K562 (cell line): Measurements from ENCODE around the gene FUBP3. TPM values are rescaled to one million over a fixed set of nuclear protein-coding genes. Genes with fewer than 3 reads are reported as not detected.

ENCODE experiments used
- BHLHE40 ChIP-seq: IDR thresholded peaks from 2 replicates; pipeline ENCODE4 v1.6.1; 2011; ENCODE audit warnings: low read length, improper control_type of control experiment
- CBX2 ChIP-seq: fragments of 200-600 bp; sonication (generic); IDR thresholded peaks from one replicate; pipeline ENCODE4 v1.6.1; 2012; ENCODE audit warnings: mild to moderate bottlenecking, low read length, inconsistent platforms; ENCODE audit not compliant: insufficient read depth, poor library complexity, severe bottlenecking
- CHCHD3 ChIP-seq: fragments of 250-450 bp; sonication (Bioruptor Pico); IDR thresholded peaks from 2 replicates; pipeline ENCODE4 v2.1.2; 2022; ENCODE audit warnings: mild to moderate bottlenecking
- DPF2 ChIP-seq: fragments of 450-650 bp; IDR thresholded peaks from 2 replicates; pipeline ENCODE4 v1.6.1; 2016
- ELF2 ChIP-seq: fragments of 250-450 bp; sonication (Bioruptor Pico); IDR thresholded peaks from 2 replicates; pipeline ENCODE4 v1.5.0; 2021; ENCODE audit warnings: mild to moderate bottlenecking
- ELK3 ChIP-seq: fragments of 450-650 bp; formaldehyde crosslinking; IDR thresholded peaks from 2 replicates; pipeline ENCODE4 v1.4.0; 2020; ENCODE audit warnings: mild to moderate bottlenecking
- GABPA ChIP-seq: fragments of 200-800 bp; sonication (Bioruptor generic); conservative IDR thresholded peaks from 2 replicates; pipeline ENCODE4 v1.6.1; 2016; ENCODE audit warnings: low read depth, missing genetic modification characterization, missing compliant biosample characterization
- KDM5B ChIP-seq: fragments of 200-600 bp; sonication (generic); IDR thresholded peaks from 2 replicates; pipeline ENCODE4 v1.6.1; 2012; ENCODE audit warnings: low read depth, mild to moderate bottlenecking, moderate library complexity, low read length, control low read depth, inconsistent platforms; ENCODE audit not compliant: insufficient replicate concordance
- MCM5 ChIP-seq: fragments of 450-650 bp; IDR thresholded peaks from 2 replicates; pipeline ENCODE4 v1.6.1; 2016; ENCODE audit warnings: low read depth
- NFE2 ChIP-seq: IDR thresholded peaks from 2 replicates; pipeline ENCODE4 v1.6.1; 2014; ENCODE audit warnings: antibody characterized with exemption, low read depth
- NFE2L1 ChIP-seq: fragments of 450-650 bp; IDR thresholded peaks from 2 replicates; pipeline ENCODE4 v1.6.1; 2016; ENCODE audit warnings: missing genetic modification characterization, low read depth, mild to moderate bottlenecking, missing compliant biosample characterization, moderate library complexity, borderline replicate concordance
- POLR2AphosphoS2 ChIP-seq: IDR thresholded peaks from 2 replicates; pipeline ENCODE4 v1.6.1; 2012; ENCODE audit warnings: low read length, improper control_type of control experiment
- SMAD3 ChIP-seq: fragments of 450-650 bp; formaldehyde crosslinking; conservative IDR thresholded peaks from 2 replicates; pipeline ENCODE4 v1.4.0; 2020; ENCODE audit warnings: mild to moderate bottlenecking
- SRSF9 ChIP-seq: fragments of 200-400 bp; formaldehyde crosslinking; IDR thresholded peaks from 2 replicates; pipeline ENCODE4 v1.6.1; 2017; ENCODE audit warnings: low read depth, low read length, borderline replicate concordance
- TAF9B ChIP-seq: fragments of 450-650 bp; IDR thresholded peaks from 2 replicates; pipeline ENCODE4 v1.6.1; 2018; ENCODE audit warnings: mild to moderate bottlenecking; ENCODE audit not compliant: partially characterized antibody
- TFAM ChIP-seq: fragments of 250-450 bp; sonication (Bioruptor Pico); conservative IDR thresholded peaks from 2 replicates; pipeline ENCODE4 v1.5.0; 2021; ENCODE audit warnings: mild to moderate bottlenecking, moderate library complexity
- U2AF1 ChIP-seq: fragments of 200-400 bp; formaldehyde crosslinking; optimal IDR thresholded peaks from 2 replicates; pipeline ENCODE3; 2017; ENCODE audit warnings: mild to moderate bottlenecking, low read depth, low read length, moderate library complexity
- XRCC5 ChIP-seq: fragments of 200-400 bp; formaldehyde crosslinking; IDR thresholded peaks from 2 replicates; pipeline ENCODE4 v1.6.1; 2017; ENCODE audit warnings: low read depth, mild to moderate bottlenecking, low read length
- ZBTB5 ChIP-seq: fragments of 450-650 bp; IDR thresholded peaks from 2 replicates; pipeline ENCODE4 v1.6.1; 2017; ENCODE audit warnings: antibody characterized with exemption
- ZC3H4 ChIP-seq: sonication (generic); formaldehyde crosslinking; IDR thresholded peaks from 2 replicates; pipeline ENCODE4 v1.9.0; 2021; ENCODE audit warnings: missing genetic modification reagents, borderline replicate concordance
- ZNF76 ChIP-seq: fragments of 250-450 bp; sonication (Bioruptor Pico); IDR thresholded peaks from 2 replicates; pipeline ENCODE4 v1.4.0; 2020; ENCODE audit warnings: mild to moderate bottlenecking, moderate library complexity, borderline replicate concordance
- polyA plus RNA-seq, 8 experiments: library from polyadenylated mRNA; depleted of rRNA in 4 of 8; stranded (reverse) in 5 of 8; unstranded in 3 of 8; fragments of >200 nt; fragmentation: Nextera tagmentation in 2 of 8; fragmentation: Illumina TruSeq in 1 of 8; extraction: Ambion mirVana in 2 of 8; extraction: Trizol in 1 of 8; gene quantifications; 2 replicates each; pipeline versions ENCODE4 v1.2.1 to v1.2.3, GENCODE V29; 2011 to 2014; ENCODE audit warnings: inconsistent platforms in 1 of 8, missing spikeins in 1 of 8
- total RNA-seq, 7 experiments: library from RNA; depleted of rRNA in 6 of 7; stranded (reverse); fragments of >200 nt in 6 of 7; fragmentation: Illumina TruSeq in 2 of 7; extraction: Trizol in 2 of 7; gene quantifications; 2 replicates each; pipeline versions ENCODE4 v1.2.1 to v1.2.3, GENCODE V29; 2011 to 2021; ENCODE audit warnings: low replicate concordance in 1 of 7
- TF ChIP-seq, protein P1 (sequence below): fragments of 450-650 bp; IDR thresholded peaks from 2 replicates; pipeline ENCODE4 v1.6.1; 2018; ENCODE audit not compliant: partially characterized antibody
- TF ChIP-seq, protein P2 (sequence below): fragments of 250-450 bp; sonication (Bioruptor Pico); IDR thresholded peaks from 2 replicates; pipeline ENCODE4 v1.8.0; 2022; ENCODE audit warnings: moderate library complexity, mild to moderate bottlenecking, inconsistent platforms

FUBP3 gene
- total and polyA plus RNA-seq, 9 of the 15 experiments (the other 6 are each of a cell fraction or from before 2014, with no cell fraction given), result 3.0 to 64.0 (median 48.1) TPM

- TF ChIP-seq, protein P1, sequence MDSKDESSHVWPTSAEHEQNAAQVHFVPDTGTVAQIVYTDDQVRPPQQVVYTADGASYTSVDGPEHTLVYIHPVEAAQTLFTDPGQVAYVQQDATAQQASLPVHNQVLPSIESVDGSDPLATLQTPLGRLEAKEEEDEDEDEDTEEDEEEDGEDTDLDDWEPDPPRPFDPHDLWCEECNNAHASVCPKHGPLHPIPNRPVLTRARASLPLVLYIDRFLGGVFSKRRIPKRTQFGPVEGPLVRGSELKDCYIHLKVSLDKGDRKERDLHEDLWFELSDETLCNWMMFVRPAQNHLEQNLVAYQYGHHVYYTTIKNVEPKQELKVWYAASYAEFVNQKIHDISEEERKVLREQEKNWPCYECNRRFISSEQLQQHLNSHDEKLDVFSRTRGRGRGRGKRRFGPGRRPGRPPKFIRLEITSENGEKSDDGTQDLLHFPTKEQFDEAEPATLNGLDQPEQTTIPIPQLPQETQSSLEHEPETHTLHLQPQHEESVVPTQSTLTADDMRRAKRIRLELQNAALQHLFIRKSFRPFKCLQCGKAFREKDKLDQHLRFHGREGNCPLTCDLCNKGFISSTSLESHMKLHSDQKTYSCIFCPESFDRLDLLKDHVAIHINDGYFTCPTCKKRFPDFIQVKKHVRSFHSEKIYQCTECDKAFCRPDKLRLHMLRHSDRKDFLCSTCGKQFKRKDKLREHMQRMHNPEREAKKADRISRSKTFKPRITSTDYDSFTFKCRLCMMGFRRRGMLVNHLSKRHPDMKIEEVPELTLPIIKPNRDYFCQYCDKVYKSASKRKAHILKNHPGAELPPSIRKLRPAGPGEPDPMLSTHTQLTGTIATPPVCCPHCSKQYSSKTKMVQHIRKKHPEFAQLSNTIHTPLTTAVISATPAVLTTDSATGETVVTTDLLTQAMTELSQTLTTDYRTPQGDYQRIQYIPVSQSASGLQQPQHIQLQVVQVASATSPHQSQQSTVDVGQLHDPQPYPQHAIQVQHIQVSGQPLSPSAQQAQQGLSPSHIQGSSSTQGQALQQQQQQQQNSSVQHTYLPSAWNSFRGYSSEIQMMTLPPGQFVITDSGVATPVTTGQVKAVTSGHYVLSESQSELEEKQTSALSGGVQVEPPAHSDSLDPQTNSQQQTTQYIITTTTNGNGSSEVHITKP, result no peak
- TF ChIP-seq SMAD3 (CRISPR knock-in tag), result no peak
- peak; percentile 82 for TF ChIP-seq DPF2
- no peak for TF ChIP-seq ELK3 (CRISPR knock-in tag)
- no peak for TF ChIP-seq CHCHD3 (CRISPR knock-in tag)
- peak; percentile 80 for TF ChIP-seq BHLHE40
- TF ChIP-seq U2AF1, result no peak
- TF ChIP-seq ELF2 (CRISPR knock-in tag), result no peak
- TF ChIP-seq TAF9B, result no peak
- peak; percentile 66 for TF ChIP-seq KDM5B
- no peak for TF ChIP-seq NFE2L1 (tag)
- TF ChIP-seq MCM5, result no peak
- TF ChIP-seq ZBTB5, result no peak
- TF ChIP-seq NFE2, result 0 out of 2 replicates have a peak, but pooled peaks have one; percentile 14
- TF ChIP-seq, protein P2, sequence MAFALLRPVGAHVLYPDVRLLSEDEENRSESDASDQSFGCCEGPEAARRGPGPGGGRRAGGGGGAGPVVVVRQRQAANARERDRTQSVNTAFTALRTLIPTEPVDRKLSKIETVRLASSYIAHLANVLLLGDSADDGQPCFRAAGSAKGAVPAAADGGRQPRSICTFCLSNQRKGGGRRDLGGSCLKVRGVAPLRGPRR (CRISPR knock-in tag), result no peak
- TF ChIP-seq CBX2, result no peak
- TF ChIP-seq POLR2AphosphoS2, result no peak
- no peak for TF ChIP-seq XRCC5
- TF ChIP-seq TFAM, result no peak
- no peak for TF ChIP-seq GABPA
- no peak for TF ChIP-seq ZNF76 (CRISPR knock-in tag)
- no peak; the same call in 1 of the 2 replicates for TF ChIP-seq ZC3H4 (CRISPR knock-in tag)
- no peak for TF ChIP-seq SRSF9
These were observed 43.4 kb upstream of the FUBP3 start (continued) for GRCh38 chr9:130535818-130536521.
